Right lobe of liver (tissue), 6 donors: ENCODE data around the gene ANKRD33B. TPM values are rescaled to one million over a fixed set of nuclear protein-coding genes. Genes with fewer than 3 reads are reported as not detected.
"Not testable (repeated sequence)": the region's sequence is repeated elsewhere in the genome, so short reads cannot be mapped to it uniquely, and the experiment has no call there.

ENCODE experiments used
- ATAC-seq, 4 donors: fragments of 200-7000 bp; cut with Tn5 transposase; one replicate each; pipeline ENCODE4 v1.9.1; 2020; ENCODE audit warnings: mild to moderate bottlenecking in 4 of 4, moderate library complexity in 4 of 4
- DNase-seq, 3 donors: peaks; one replicate each; pipeline ENCODE4 v3.0.0-alpha.2; 2020
- H3K27ac ChIP-seq, 3 donors: fragments of 200-600 bp; one replicate each; pipeline ENCODE4 v1.8.0; 2022
- H3K27me3 ChIP-seq, 2 donors: fragments of 200-600 bp; one replicate each; pipeline ENCODE4 v1.8.0; 2022
- H3K36me3 ChIP-seq, 4 donors: fragments of 200-600 bp; sonication (generic) in 1 of 4; one replicate each; pipeline versions ENCODE4 v1.5.1 to v1.8.0; 2017 to 2022; ENCODE audit warnings: control low read depth in 1 of 4
- H3K4me1 ChIP-seq, 4 donors: fragments of 200-600 bp; sonication (generic) in 1 of 4; one replicate each; pipeline versions ENCODE4 v1.5.1 to v1.8.0; 2017 to 2022; ENCODE audit warnings: control low read depth in 1 of 4
- H3K4me3 ChIP-seq, 3 donors: fragments of 200-600 bp; one replicate each; pipeline ENCODE4 v1.8.0; 2022
- H3K9me3 ChIP-seq, 4 donors: fragments of 200-600 bp; sonication (generic) in 1 of 4; one replicate each; pipeline versions ENCODE4 v1.5.1 to v1.8.0; 2017 to 2022; ENCODE audit warnings: control low read depth in 1 of 4
- CTCF ChIP-seq, 4 donors: fragments of 200-600 bp in 3 of 4; fragments of 450-650 bp in 1 of 4; IDR thresholded peaks; one replicate each; pipeline versions ENCODE4 v1.5.1 to v1.8.0; 2016 to 2022; ENCODE audit warnings: antibody characterized with exemption in 4 of 4, mild to moderate bottlenecking in 2 of 4
- POLR2A ChIP-seq: fragments of 450-650 bp; IDR thresholded peaks from one replicate; pipeline ENCODE4 v1.6.1; 2017; ENCODE audit warnings: antibody characterized with exemption, mild to moderate bottlenecking
- WGBS: methylation state at CpG from one replicate; pipeline ENCODE4 v1.1.6; 2018; ENCODE audit warnings: low coverage, low lambda C conversion rate; ENCODE audit not compliant: insufficient coverage; ENCODE audit errors: missing lambda C conversion rate; 5-methylcytosine and 5-hydroxymethylcytosine counted together
- intact Hi-C, 2 donors: fragments of 100-400 bp; cut with DNase I; formaldehyde crosslinking; loops; one replicate each; pipeline versions ENCODE4 v1.11.2 to v1.14.1; 2022
- total RNA-seq, 6 experiments: library from RNA; depleted of rRNA in 2 of 6; stranded (reverse); fragments of >200 nt in 2 of 6; fragmentation: NEBNext Ultra II Directional in 3 of 6; extraction: Animal tissue kit (Norgen Biotek cat#: 25700) in 3 of 6; gene quantifications; one replicate each; pipeline versions ENCODE4 v1.1.0 to v1.2.4, GENCODE V29; 2016 to 2023
- donor health status: DM: no; HTN: yes; CAD: no.
- donor health status: DM: no; HTN: no; CAD: no.
- donor health status: DM: no; HTN: no; CAD: no.
- donor health status: DM: no; HTN: yes; CAD: no.
- donor health status: DM: no; HTN: yes; CAD: no.

ANKRD33B gene
- total RNA-seq, 6 experiments from 2014 or later, result 0.16 to 1.3 (median 0.29) TPM

- ATAC-seq, result no peak
- peaks cover 0 to 24% (median 3%) of the 10 kb centered on the region in 4 donors for H3K4me1 ChIP-seq
- H3K27ac ChIP-seq, result no peak overlapping the region
- intact Hi-C loops, result no loop called here
- H3K36me3 ChIP-seq, result no peaks in the 10 kb centered on the region
- H3K27me3 ChIP-seq, result peaks cover 0 to 8% of the 10 kb centered on the region in 2 donors
- TF ChIP-seq POLR2A (no peak), CTCF (IDR thresholded peaks at IDR 0.05) (no peak)
- H3K9me3 ChIP-seq, result no peaks in the 10 kb centered on the region
- no peak overlapping the region for H3K4me3 ChIP-seq
- DNase-seq, result no peak
- WGBS, result 85% methylated on average over 5 of the region's 10 CpGs
These were observed 3.3 kb downstream of the ANKRD33B start for GRCh38 chr5:10567121-10567591.

GRCh38 chr5:10567781-10568321 is 4.0 kb downstream of the ANKRD33B start:
- no peak for DNase-seq
- no peaks in the 10 kb centered on the region for H3K36me3 ChIP-seq
- H3K27ac ChIP-seq, result no peak overlapping the region
- H3K9me3 ChIP-seq, result no peaks in the 10 kb centered on the region
- intact Hi-C loops, result no loop called here
- no peak for ATAC-seq
- TF ChIP-seq CTCF (IDR thresholded peaks at IDR 0.05), result no peak
- no peak for TF ChIP-seq POLR2A
- H3K27me3 ChIP-seq, result peaks cover 0 to 8% of the 10 kb centered on the region in 2 donors
- H3K4me3 ChIP-seq, result no peak overlapping the region
- 81% methylated on average over 4 of the region's 4 CpGs for WGBS
- peaks cover 0 to 24% (median 3%) of the 10 kb centered on the region in 4 donors for H3K4me1 ChIP-seq

- WGBS, result 100% methylated on average over 2 of the region's 2 CpGs
- H3K27ac ChIP-seq, DNase-seq, H3K4me3 ChIP-seq, H3K36me3 ChIP-seq, ATAC-seq, H3K9me3 ChIP-seq, intact Hi-C loops, H3K4me1 ChIP-seq, H3K27me3 ChIP-seq: not testable (repeated sequence)
These were observed 6.7 kb downstream of the ANKRD33B start for GRCh38 chr5:10570540-10570939.

GRCh38 chr5:10572451-10572850 is 8.6 kb downstream of the ANKRD33B start:
- peak in 1 of 4 donors; percentile 14 for ATAC-seq
- no peak overlapping the region for H3K27ac ChIP-seq
- no peaks in the 10 kb centered on the region for H3K9me3 ChIP-seq
- H3K4me3 ChIP-seq, result no peak overlapping the region
- WGBS, result no CpG with 5 or more reads among the region's 7 CpGs
- no peaks in the 10 kb centered on the region for H3K27me3 ChIP-seq
- intact Hi-C loops, result no loop called here
- peaks cover 0 to 5% (median 0%) of the 10 kb centered on the region in 4 donors for H3K4me1 ChIP-seq
- TF ChIP-seq CTCF (IDR thresholded peaks at IDR 0.05) (no peak), POLR2A (no peak)
- H3K36me3 ChIP-seq, result no peaks in the 10 kb centered on the region
- peak in 1 of 3 donors; percentile 34 for DNase-seq

GRCh38 chr5:10573487-10574145 is 9.7 kb downstream of the ANKRD33B start:
- Histone ChIP-seq H3K9me3 (no peaks in the 10 kb centered on the region), H3K27ac (no peak overlapping the region), H3K4me1 (peaks cover 0 to 5% (median 0%) of the 10 kb centered on the region in 4 donors), H3K27me3 (no peaks in the 10 kb centered on the region), H3K36me3 (no peaks in the 10 kb centered on the region), H3K4me3 (no peak overlapping the region)
- DNase-seq (peak in 1 of 3 donors; percentile 31), ATAC-seq (no peak)
- 88% methylated on average over 8 of the region's 8 CpGs for WGBS
- intact Hi-C loops, result no loop called here
- TF ChIP-seq POLR2A (no peak), CTCF (IDR thresholded peaks at IDR 0.05) (no peak)

GRCh38 chr5:10574879-10575278 is 11.0 kb downstream of the ANKRD33B start:
- H3K27me3 ChIP-seq, intact Hi-C loops, H3K36me3 ChIP-seq, DNase-seq, H3K27ac ChIP-seq, H3K4me3 ChIP-seq, H3K9me3 ChIP-seq, H3K4me1 ChIP-seq, ATAC-seq: not testable (repeated sequence)
- WGBS, result no CpG with 5 or more reads among the region's 7 CpGs
